ENCODE results near the gene CDH26. TPM values are rescaled to one million over a fixed set of nuclear protein-coding genes. Genes with fewer than 3 reads are reported as not detected.

The CDH26 gene
- total and polyA plus RNA-seq, 2 donors (not counting 1 experiment from before 2014, with no cell fraction given) = 1.8 to 2.3 TPM

DNA sequence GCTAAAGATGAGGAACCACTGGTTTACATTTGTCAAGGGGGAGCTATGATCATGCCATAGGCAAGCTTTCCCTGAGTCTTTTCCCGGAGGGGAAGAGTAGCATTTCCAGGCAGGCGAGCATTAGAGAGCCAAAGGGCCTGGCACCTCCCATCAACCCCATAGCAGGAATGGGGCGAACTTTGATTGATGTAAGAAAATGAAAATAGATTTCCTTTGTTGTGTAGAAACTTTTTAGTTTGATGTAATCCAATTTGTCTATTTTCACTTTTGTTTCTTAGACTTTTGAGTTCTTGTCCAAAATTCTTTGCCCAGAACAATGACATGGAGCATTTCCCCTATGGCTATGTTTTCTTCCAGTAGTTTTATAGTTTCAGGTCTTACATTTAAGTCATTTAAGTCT lies 85.2 kb downstream of the CDH26 start:
- H3K27me3 ChIP-seq (replicated peaks in 1 of 4; ENCODE audit: control extremely low read depth in 1 of 4, control insufficient read depth in 3 of 4, insufficient read depth in 4 of 4, low read length in 3 of 4) = peaks cover 0 to 5% (median 0%) of the 10 kb centered on the region in 4 experiments
- ChIA-PET CTCF (no interaction called here), POLR2A (no interaction called here)
- no CpG with 5 or more reads among the region's 3 CpGs for WGBS (ENCODE audit: insufficient coverage)
- H3K36me3 ChIP-seq (replicated peaks in 1 of 2; ENCODE audit: control extremely low read depth in 1 of 2, control insufficient read depth in 1 of 2, extremely low read depth in 1 of 2, insufficient read depth in 2 of 2, low read length in 1 of 2) = no peaks in the 10 kb centered on the region
- H4K20me1 ChIP-seq (ENCODE audit: control insufficient read depth, insufficient read depth, low read length, poor library complexity, severe bottlenecking) = no peaks in the 10 kb centered on the region
- no peaks in the 10 kb centered on the region for H3K9me3 ChIP-seq (ENCODE audit: control extremely low read depth in 1 of 3, control insufficient read depth in 2 of 3, insufficient read depth in 1 of 3, low read length in 2 of 3)
- Mint-ChIP-seq H3K9me3 (ENCODE audit: insufficient read depth) (peaks cover 2% of the 10 kb centered on the region), H3K4me3 (no peak overlapping the region), H3K27ac (no peak overlapping the region), H3K4me1 (no peaks in the 10 kb centered on the region), H3K27me3 (peaks cover 23% of the 10 kb centered on the region)
- H3K4me3 ChIP-seq (ENCODE audit: control extremely low read depth in 1 of 5, extremely low read depth in 1 of 5, insufficient read depth in 1 of 5, low read depth in 2 of 5, low read length in 4 of 5) = no peak overlapping the region
- no peak overlapping the region for H3K4me2 ChIP-seq (replicated peaks; ENCODE audit: low read depth, low read length, poor library complexity, severe bottlenecking)
- H3K9ac ChIP-seq (ENCODE audit: low read length) = no peak overlapping the region
- no peaks in the 10 kb centered on the region for H3K79me2 ChIP-seq (ENCODE audit: control insufficient read depth, insufficient read depth, low read length)
- no peak overlapping the region for H2AFZ ChIP-seq (ENCODE audit: insufficient read depth, low read depth, low read length, poor library complexity, severe bottlenecking)
- no peaks in the 10 kb centered on the region for H3K4me1 ChIP-seq (ENCODE audit: control insufficient read depth in 2 of 2, insufficient read depth in 2 of 2, low read length in 2 of 2)
- TF ChIP-seq CTCF (IDR thresholded peaks at IDR 0.05) (no peak), EZH2 (IDR thresholded peaks at IDR 0.05; ENCODE audit: borderline replicate concordance, insufficient read depth, low read depth, low read length, poor library complexity, severe bottlenecking) (no peak)
- no peak for DNase-seq
- ATAC-seq (ENCODE audit: low read depth) = no peak
- intact Hi-C loops (cut with micrococcal nuclease) = no loop called here
- H3K27ac ChIP-seq (ENCODE audit: low read length in 2 of 2) = no peak overlapping the region

- H3K4me1 ChIP-seq (ENCODE audit: control insufficient read depth in 2 of 2, insufficient read depth in 2 of 2, low read length in 2 of 2) = no peaks in the 10 kb centered on the region
- H4K20me1 ChIP-seq (ENCODE audit: control insufficient read depth, insufficient read depth, low read length, poor library complexity, severe bottlenecking) = no peaks in the 10 kb centered on the region
- H3K27ac ChIP-seq (ENCODE audit: low read length in 2 of 2) = no peak overlapping the region
- ChIA-PET CTCF (interaction anchor here (2.4 kb wide), 1 partner anchor 11 kb away, joined by 9 read pairs; no protein-coding TSS in a partner anchor), POLR2A (no interaction called here)
- Mint-ChIP-seq H3K27ac (no peak overlapping the region), H3K27me3 (peaks cover 12% of the 10 kb centered on the region), H3K9me3 (ENCODE audit: insufficient read depth) (peaks cover 5% of the 10 kb centered on the region), H3K4me3 (no peak overlapping the region), H3K4me1 (no peaks in the 10 kb centered on the region)
- no peak overlapping the region for H2AFZ ChIP-seq (ENCODE audit: insufficient read depth, low read depth, low read length, poor library complexity, severe bottlenecking)
- DNase-seq = no peak
- H3K4me3 ChIP-seq (ENCODE audit: control extremely low read depth in 1 of 5, extremely low read depth in 1 of 5, insufficient read depth in 1 of 5, low read depth in 2 of 5, low read length in 4 of 5) = no peak overlapping the region
- H3K9me3 ChIP-seq (ENCODE audit: control extremely low read depth in 1 of 3, control insufficient read depth in 2 of 3, insufficient read depth in 1 of 3, low read length in 2 of 3) = peaks cover 0 to 4% (median 0%) of the 10 kb centered on the region in 3 donors
- no peaks in the 10 kb centered on the region for H3K79me2 ChIP-seq (ENCODE audit: control insufficient read depth, insufficient read depth, low read length)
- H3K27me3 ChIP-seq (replicated peaks in 1 of 4; ENCODE audit: control extremely low read depth in 1 of 4, control insufficient read depth in 3 of 4, insufficient read depth in 4 of 4, low read length in 3 of 4) = peaks cover 0 to 2% (median 0%) of the 10 kb centered on the region in 4 experiments
- 0% methylated on average over 2 of the region's 4 CpGs for WGBS (ENCODE audit: insufficient coverage)
- no peak overlapping the region for H3K4me2 ChIP-seq (replicated peaks; ENCODE audit: low read depth, low read length, poor library complexity, severe bottlenecking)
- TF ChIP-seq EZH2 (IDR thresholded peaks at IDR 0.05; ENCODE audit: borderline replicate concordance, insufficient read depth, low read depth, low read length, poor library complexity, severe bottlenecking) (no peak), CTCF (IDR thresholded peaks at IDR 0.05) (no peak)
- intact Hi-C loops (cut with micrococcal nuclease) = no loop called here
- no peak for ATAC-seq (ENCODE audit: low read depth)
- no peaks in the 10 kb centered on the region for H3K36me3 ChIP-seq (replicated peaks in 1 of 2; ENCODE audit: control extremely low read depth in 1 of 2, control insufficient read depth in 1 of 2, extremely low read depth in 1 of 2, insufficient read depth in 2 of 2, low read length in 1 of 2)
- H3K9ac ChIP-seq (ENCODE audit: low read length) = no peak overlapping the region
These were observed 87.8 kb downstream of the CDH26 start for GRCh38 chr20:60046011-60046413.

Measured in B cell (primary cell).